ENCODE measurements around the gene F2RL1.

- no peak for TF ChIP-seq CTCF (IDR thresholded peaks at IDR 0.05)
- TF ChIP-seq POLR2A (IDR thresholded peaks at IDR 0.05), result no peak
Observed at GRCh38 chr5:76852772-76853171, 33.9 kb downstream of the F2RL1 start.
